Bronchial epithelial cell (primary cell): Measurements from ENCODE around the gene APOL4. TPM values are rescaled to one million over a fixed set of nuclear protein-coding genes. Genes with fewer than 3 reads are reported as not detected.
"Not testable (repeated sequence)": the region's sequence is repeated elsewhere in the genome, so short reads cannot be mapped to it uniquely, and the experiment has no call there.

Experiments
- DNase-seq: peaks from one replicate; pipeline ENCODE4 v3.0.0-alpha.2; 2010; ENCODE audit warnings: low read depth
- FAIRE-seq: peaks from 2 replicates; lab custom pipeline; 2011; peaks lifted over from hg19 to GRCh38; lab: Jason Lieb, UNC
- H3K27me3 ChIP-seq: 2 replicates; pipeline ENCODE4 v1.5.1; 2011; ENCODE audit warnings: low read length; ENCODE audit not compliant: control insufficient read depth, insufficient read depth
- H3K36me3 ChIP-seq: 2 replicates; pipeline ENCODE4 v1.5.1; 2011; ENCODE audit warnings: low read length; ENCODE audit not compliant: control insufficient read depth, insufficient read depth
- H3K4me3 ChIP-seq: 2 replicates; pipeline ENCODE4 v1.5.1; 2011; ENCODE audit warnings: mild to moderate bottlenecking, low read depth, low read length, control low read depth
- total RNA-seq: library from RNA; depleted of rRNA; stranded (reverse); fragments of >200 nt; gene quantifications from 2 replicates; pipeline ENCODE4 v1.2.1, GENCODE V29; 2014
- TF ChIP-seq, protein P1 (sequence below): IDR thresholded peaks from 2 replicates; pipeline ENCODE4 v1.5.1; 2011; ENCODE audit warnings: mild to moderate bottlenecking, moderate library complexity, low read length, control low read depth, inconsistent platforms; ENCODE audit not compliant: insufficient read depth, severe bottlenecking

Gene APOL4
- total RNA-seq, 1 donor from 2014 or later = under 0.01 TPM

DNA sequence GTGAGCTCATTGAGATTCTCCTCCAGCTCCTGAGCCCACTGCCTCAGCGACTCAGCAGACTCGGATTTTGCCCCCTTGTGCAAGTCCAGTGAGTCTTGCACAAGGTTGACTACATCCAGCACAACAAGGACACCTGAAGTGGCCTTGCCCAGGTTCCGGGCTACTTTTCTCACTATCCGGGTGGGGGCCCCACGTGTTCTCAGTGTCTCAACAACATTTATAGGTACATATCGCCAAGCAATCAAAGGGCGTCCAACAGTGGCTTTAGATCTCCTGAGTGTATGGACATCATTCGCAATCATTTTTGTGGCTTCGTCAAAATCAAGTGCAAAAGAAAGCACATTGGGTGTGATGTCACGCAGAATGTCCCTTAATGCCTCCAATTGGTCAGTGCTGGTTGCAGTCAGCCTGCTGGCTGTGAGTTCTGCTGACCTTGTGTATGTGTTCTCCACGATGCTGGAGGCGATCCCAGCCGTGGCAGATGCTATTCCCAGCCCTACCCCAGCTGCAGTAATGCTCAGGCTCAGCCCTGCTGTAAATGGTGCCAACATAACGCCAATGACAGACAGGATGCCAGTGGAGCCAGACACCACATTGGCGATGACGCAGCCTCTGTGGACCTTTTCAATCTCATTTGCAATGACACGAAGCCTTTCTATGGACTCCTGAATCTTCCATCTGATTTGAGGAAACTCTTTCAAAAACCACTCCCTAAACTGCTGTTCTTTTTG, 10.3 kb downstream of the APOL4 start:
- TF ChIP-seq, protein P1, sequence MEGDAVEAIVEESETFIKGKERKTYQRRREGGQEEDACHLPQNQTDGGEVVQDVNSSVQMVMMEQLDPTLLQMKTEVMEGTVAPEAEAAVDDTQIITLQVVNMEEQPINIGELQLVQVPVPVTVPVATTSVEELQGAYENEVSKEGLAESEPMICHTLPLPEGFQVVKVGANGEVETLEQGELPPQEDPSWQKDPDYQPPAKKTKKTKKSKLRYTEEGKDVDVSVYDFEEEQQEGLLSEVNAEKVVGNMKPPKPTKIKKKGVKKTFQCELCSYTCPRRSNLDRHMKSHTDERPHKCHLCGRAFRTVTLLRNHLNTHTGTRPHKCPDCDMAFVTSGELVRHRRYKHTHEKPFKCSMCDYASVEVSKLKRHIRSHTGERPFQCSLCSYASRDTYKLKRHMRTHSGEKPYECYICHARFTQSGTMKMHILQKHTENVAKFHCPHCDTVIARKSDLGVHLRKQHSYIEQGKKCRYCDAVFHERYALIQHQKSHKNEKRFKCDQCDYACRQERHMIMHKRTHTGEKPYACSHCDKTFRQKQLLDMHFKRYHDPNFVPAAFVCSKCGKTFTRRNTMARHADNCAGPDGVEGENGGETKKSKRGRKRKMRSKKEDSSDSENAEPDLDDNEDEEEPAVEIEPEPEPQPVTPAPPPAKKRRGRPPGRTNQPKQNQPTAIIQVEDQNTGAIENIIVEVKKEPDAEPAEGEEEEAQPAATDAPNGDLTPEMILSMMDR = no peak
- DNase-seq (no peak), FAIRE-seq (no peak)
- H3K27me3 ChIP-seq = peaks cover 2% of the 10 kb centered on the region
- no peak overlapping the region for H3K4me3 ChIP-seq
- no peaks in the 10 kb centered on the region for H3K36me3 ChIP-seq

DNA sequence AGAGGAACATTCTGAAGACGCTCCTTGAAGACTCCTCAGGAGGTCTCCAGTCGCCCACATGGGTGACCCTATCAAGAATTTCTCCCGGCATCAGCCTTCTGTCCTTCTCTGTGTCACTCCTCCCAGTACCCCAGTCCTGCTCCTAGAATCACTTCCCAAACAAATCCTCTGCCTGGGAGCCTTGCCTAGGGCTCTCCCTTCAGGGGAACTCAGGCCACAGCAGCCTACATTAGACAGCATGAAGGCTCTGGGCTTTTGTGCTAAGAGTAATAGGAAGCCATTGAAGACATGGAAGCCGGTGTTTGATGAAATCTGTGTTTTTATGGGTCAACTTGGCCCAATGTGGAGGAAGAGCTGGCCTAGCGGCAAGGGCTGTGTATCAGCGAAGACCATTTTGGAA, 13.7 kb downstream of the APOL4 start:
- not testable (repeated sequence) for H3K27me3 ChIP-seq, DNase-seq, H3K4me3 ChIP-seq, FAIRE-seq, H3K36me3 ChIP-seq

DNA sequence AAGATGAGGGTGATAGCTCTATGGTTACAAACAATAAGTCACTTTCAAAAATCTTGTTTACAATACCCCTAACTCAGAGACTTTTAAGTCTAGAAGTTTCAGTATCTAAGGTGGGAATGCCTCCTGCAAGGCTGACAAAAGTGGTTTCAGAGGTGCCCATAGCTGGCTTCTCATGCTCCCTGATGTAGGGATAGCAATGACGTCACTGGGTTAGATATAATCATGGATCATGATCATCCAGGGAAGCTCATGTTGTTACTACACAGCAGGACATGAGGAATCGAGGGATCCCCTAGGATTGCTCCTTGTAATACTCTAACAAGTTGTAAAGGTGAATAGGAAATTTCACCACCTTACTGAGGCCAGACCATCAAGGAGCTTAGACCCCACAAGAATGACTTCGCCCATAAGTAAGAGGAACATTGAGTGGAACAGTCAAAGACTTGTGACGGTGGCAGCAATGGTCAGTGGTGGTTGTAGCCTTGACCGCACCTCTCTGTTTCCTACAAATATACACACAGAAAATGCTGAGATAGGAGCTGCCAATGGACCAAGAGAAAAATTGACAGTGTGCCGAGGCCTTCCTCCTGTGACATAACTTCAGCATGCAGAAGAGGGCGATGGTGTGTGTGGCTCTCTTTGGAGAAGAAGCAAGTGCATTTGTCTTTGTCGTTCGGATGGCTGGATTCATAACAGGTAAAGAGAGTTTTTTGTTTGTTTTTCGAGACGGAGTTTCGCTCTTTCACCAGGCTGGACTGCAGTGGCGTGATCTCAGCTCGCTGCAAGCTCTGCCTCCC, 15.6 kb downstream of the APOL4 start:
- no peaks in the 10 kb centered on the region for H3K36me3 ChIP-seq
- peak; percentile 55 for FAIRE-seq
- DNase-seq = no peak
- TF ChIP-seq, protein P1 = no peak
- H3K4me3 ChIP-seq = no peak overlapping the region
- H3K27me3 ChIP-seq = peaks cover 2% of the 10 kb centered on the region

DNA sequence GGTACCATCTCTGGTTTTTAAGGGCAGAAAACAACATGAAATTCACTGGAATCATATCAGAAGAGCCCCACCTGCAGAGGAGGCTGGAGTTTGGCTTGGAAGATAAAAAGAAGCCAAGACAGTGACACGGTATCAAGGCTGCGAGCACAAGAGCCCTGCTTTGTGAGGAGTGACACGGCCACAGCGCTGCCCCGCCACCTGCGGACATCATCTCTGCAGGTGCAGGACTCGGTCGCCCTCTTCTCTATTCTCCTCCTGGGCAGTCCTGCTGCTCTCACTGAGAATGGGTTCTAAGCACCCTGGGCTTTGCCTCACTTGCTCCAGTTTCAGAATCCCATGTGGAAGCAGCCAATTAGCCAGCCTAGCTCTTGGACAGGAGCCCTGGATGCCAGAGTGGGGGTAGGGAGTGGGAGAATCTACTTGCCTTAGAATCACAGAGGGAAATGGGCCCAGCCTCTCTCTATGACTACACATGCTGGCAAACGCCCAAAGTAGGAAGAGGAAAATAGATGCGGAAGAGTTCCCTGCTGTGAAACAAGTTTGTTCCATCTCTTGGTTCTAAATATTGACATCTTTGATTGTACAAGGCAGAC, 17.1 kb downstream of the APOL4 start:
- no peak for DNase-seq
- Histone ChIP-seq H3K27me3 (peaks cover 4% of the 10 kb centered on the region), H3K4me3 (no peak overlapping the region), H3K36me3 (no peaks in the 10 kb centered on the region)
- TF ChIP-seq, protein P1 = no peak
- peak; percentile 50 for FAIRE-seq

DNA sequence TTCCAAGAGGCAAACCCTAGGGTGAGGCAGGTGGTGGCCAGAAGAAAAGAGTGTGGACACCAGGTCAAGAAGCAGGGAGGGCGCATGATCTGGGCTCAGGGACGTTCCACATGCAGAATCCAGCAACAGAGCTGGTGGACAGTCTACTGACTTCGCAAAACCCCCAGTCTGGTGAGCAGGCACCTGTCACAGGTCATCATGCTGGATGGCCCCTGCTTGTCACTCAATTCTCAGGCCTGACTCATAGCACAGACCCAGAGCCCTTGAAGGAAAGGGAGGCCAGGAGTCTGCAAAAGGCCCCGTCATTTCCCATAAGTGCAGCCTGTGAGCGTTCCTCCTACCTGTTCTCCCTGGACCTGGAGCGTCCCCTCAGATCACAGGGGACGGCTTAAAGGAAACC, 18.2 kb downstream of the APOL4 start:
- TF ChIP-seq, protein P1 = no peak
- Histone ChIP-seq H3K27me3 (peaks cover 4% of the 10 kb centered on the region), H3K4me3 (no peak overlapping the region), H3K36me3 (no peaks in the 10 kb centered on the region)
- DNase-seq (no peak), FAIRE-seq (no peak)

DNA sequence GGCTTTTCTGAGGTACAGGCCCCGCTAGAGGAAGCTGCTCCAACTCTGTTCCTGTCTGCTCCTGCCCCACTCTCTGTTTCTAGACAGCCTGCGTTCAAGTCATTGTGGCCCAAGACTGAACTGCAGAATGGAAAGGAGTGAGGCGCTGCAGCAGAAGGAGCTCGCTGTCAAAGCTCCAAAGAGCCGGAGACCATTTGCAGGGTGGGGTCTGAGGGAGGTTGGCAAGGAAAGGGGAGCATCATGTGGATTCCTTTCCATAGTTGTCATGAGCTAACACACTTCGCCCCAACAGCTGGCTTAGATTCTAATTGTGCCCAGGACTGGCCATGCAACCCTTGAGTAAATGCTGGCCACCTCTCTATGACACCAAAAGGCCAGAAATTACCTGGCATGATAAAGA, 18.8 kb downstream of the APOL4 start:
- DNase-seq (no peak), FAIRE-seq (no peak)
- Histone ChIP-seq H3K4me3 (no peak overlapping the region), H3K36me3 (no peaks in the 10 kb centered on the region), H3K27me3 (peaks cover 2% of the 10 kb centered on the region)
- TF ChIP-seq, protein P1 = no peak
